A673 (cell line): ENCODE measurements around the gene SOBP. TPM values are rescaled to one million over a fixed set of nuclear protein-coding genes. Genes with fewer than 3 reads are reported as not detected.

Experiments used
- BruUV-seq: library from RNA; stranded (reverse); fragments of 400-500 nt; replicated peaks from 2 replicates; lab custom pipeline; 2021; lab: Mats Ljungman, UMichigan
- CTCF ChIA-PET: fragments of 300-600 bp; sonication (Branson Sonifier 250); formaldehyde crosslinking; loops from one replicate; lab custom pipeline; 2022; ENCODE audit warnings: antibody characterized with exemption; lab: Charles Lee
- POLR2A ChIA-PET: fragments of 300-600 bp; sonication (Branson Sonifier 250); formaldehyde crosslinking; loops from one replicate; lab custom pipeline; 2022; ENCODE audit warnings: antibody characterized with exemption; ENCODE audit not compliant: low non-redundant PET; lab: Charles Lee
- DNase-seq: peaks from one replicate; pipeline ENCODE4 v3.0.0-alpha.2; 2015; ENCODE audit warnings: low spot score
- H3K27ac ChIP-seq: fragments of 200-600 bp; sonication (generic); 2 replicates; pipeline ENCODE4 v1.5.1; 2016; ENCODE audit warnings: mixed run types, low read depth, mild to moderate bottlenecking, mixed read lengths, antibody characterized with exemption, low read length; ENCODE audit not compliant: poor library complexity, severe bottlenecking
- H3K27me3 ChIP-seq: fragments of 200-600 bp; sonication (generic); replicated peaks from 2 replicates; pipeline ENCODE4 v1.6.1; 2017; ENCODE audit warnings: mixed run types, low read depth, mild to moderate bottlenecking, mixed read lengths, antibody characterized with exemption, low read length; ENCODE audit not compliant: insufficient read depth, poor library complexity
- H3K36me3 ChIP-seq: fragments of 200-600 bp; sonication (generic); 2 replicates; pipeline ENCODE4 v1.6.1; 2016; ENCODE audit warnings: mixed run types, mild to moderate bottlenecking, mixed read lengths, antibody characterized with exemption, low read length; ENCODE audit not compliant: insufficient read depth, poor library complexity, severe bottlenecking
- H3K4me1 ChIP-seq: fragments of 200-600 bp; sonication (generic); 2 replicates; pipeline ENCODE4 v1.6.1; 2017; ENCODE audit warnings: mixed run types, mild to moderate bottlenecking, mixed read lengths, antibody characterized with exemption, low read length; ENCODE audit not compliant: insufficient read depth, poor library complexity, severe bottlenecking
- H3K4me3 ChIP-seq: fragments of 200-600 bp; sonication (generic); 2 replicates; pipeline ENCODE4 v1.5.1; 2016; ENCODE audit warnings: low read depth, mixed run types, mild to moderate bottlenecking, mixed read lengths, low read length; ENCODE audit not compliant: poor library complexity, severe bottlenecking
- H3K9me3 ChIP-seq: fragments of 200-600 bp; sonication (generic); 2 replicates; pipeline ENCODE4 v1.6.1; 2016; ENCODE audit warnings: mixed run types, low read depth, mild to moderate bottlenecking, mixed read lengths, antibody characterized with exemption, low read length; ENCODE audit not compliant: poor library complexity, severe bottlenecking
- EZH2 ChIP-seq: fragments of 200-600 bp; sonication (generic); IDR thresholded peaks from 2 replicates; pipeline ENCODE4 v1.6.1; 2017; ENCODE audit warnings: borderline replicate concordance, low read depth, mild to moderate bottlenecking, mixed read lengths, antibody characterized with exemption, low read length; ENCODE audit not compliant: poor library complexity, severe bottlenecking
- intact Hi-C: fragments of 100-400 bp; cut with micrococcal nuclease; formaldehyde crosslinking; loops from one replicate; pipeline ENCODE4 v1.10.0; 2022; ENCODE audit not compliant: unreplicated experiment
- total RNA-seq: library from RNA; stranded (reverse); gene quantifications from 2 replicates; pipeline ENCODE4 v1.2.3, GENCODE V29; 2021
- TF ChIP-seq, protein P1 (sequence below): fragments of 300-800, 200-600 bp; sonication (generic); conservative IDR thresholded peaks from 2 replicates; pipeline ENCODE4 v1.5.1; 2017; ENCODE audit warnings: low read depth, mild to moderate bottlenecking, antibody characterized with exemption, low read length, moderate library complexity, mixed read lengths

SOBP gene
- total RNA-seq, 1 experiment from 2014 or later: 3.3 TPM

DNA sequence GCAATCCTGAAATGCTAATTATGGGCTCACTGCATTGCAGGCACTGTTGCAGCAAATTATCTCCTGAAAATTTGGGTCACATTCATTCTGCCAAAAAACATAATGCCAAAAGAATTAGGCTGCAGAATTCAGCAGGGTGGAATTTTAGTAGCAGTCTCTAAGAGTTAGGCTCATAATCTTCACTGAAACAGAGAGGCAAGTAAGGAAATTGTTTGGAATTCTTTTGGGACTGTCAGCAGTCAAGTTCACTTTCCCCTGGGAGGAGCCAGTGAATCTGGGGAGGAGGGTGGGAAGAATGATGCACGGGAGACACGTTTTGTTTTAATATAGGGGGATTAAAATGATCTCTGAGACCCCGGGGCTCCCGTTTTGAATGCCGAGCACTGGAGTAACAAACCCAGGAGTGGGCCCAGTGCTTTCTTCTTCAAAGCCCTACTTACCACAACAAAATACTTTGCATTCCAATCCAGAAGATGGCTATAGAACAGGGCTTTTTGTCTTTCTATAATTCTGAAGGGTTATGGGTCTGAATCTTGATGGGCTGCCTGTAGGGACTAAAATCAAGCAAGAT lies 44.7 kb downstream of the SOBP start:
- TF ChIP-seq EZH2: no peak
- TF ChIP-seq, protein P1, sequence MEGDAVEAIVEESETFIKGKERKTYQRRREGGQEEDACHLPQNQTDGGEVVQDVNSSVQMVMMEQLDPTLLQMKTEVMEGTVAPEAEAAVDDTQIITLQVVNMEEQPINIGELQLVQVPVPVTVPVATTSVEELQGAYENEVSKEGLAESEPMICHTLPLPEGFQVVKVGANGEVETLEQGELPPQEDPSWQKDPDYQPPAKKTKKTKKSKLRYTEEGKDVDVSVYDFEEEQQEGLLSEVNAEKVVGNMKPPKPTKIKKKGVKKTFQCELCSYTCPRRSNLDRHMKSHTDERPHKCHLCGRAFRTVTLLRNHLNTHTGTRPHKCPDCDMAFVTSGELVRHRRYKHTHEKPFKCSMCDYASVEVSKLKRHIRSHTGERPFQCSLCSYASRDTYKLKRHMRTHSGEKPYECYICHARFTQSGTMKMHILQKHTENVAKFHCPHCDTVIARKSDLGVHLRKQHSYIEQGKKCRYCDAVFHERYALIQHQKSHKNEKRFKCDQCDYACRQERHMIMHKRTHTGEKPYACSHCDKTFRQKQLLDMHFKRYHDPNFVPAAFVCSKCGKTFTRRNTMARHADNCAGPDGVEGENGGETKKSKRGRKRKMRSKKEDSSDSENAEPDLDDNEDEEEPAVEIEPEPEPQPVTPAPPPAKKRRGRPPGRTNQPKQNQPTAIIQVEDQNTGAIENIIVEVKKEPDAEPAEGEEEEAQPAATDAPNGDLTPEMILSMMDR: no peak
- H3K4me3 ChIP-seq: no peak overlapping the region
- intact Hi-C loops: no loop called here
- no peaks in the 10 kb centered on the region for H3K4me1 ChIP-seq
- no peaks in the 10 kb centered on the region for H3K9me3 ChIP-seq
- no peak for DNase-seq
- H3K36me3 ChIP-seq: no peaks in the 10 kb centered on the region
- ChIA-PET POLR2A (no interaction called here), CTCF (no interaction called here)
- no peak overlapping the region for H3K27ac ChIP-seq
- H3K27me3 ChIP-seq: no peaks in the 10 kb centered on the region
- BruUV-seq: no TSS peak

DNA sequence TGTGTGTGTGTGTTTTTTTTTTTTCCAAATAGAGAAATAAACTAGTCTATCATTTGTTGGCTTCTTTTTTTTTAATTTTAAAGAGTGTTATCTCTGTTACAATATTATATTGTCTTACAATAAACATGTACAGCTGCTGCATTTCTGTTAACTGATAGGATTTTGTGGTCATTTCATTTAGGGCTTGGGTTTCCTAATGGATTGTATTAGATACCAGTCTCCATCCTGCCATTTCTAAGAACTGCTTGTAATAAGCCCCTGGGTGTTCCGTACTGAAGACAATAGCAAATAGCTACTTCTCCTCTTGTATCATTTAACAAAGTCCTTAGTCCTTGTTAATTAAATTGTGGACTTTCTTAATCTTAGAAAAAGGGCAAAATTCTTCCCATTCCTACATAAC lies 45.7 kb downstream of the SOBP start:
- ChIA-PET POLR2A (no interaction called here), CTCF (no interaction called here)
- Histone ChIP-seq H3K4me1 (no peaks in the 10 kb centered on the region), H3K27ac (no peak overlapping the region), H3K4me3 (no peak overlapping the region), H3K27me3 (no peaks in the 10 kb centered on the region), H3K36me3 (no peaks in the 10 kb centered on the region), H3K9me3 (no peaks in the 10 kb centered on the region)
- no TSS peak for BruUV-seq
- intact Hi-C loops: no loop called here
- TF ChIP-seq, protein P1: no peak
- TF ChIP-seq EZH2: no peak
- DNase-seq: no peak

GRCh38 chr6:107536180-107536961 lies 46.5 kb downstream of the SOBP start:
- intact Hi-C loops: no loop called here
- Histone ChIP-seq H3K4me3 (no peak overlapping the region), H3K4me1 (no peaks in the 10 kb centered on the region), H3K27ac (no peak overlapping the region), H3K9me3 (no peaks in the 10 kb centered on the region), H3K27me3 (no peaks in the 10 kb centered on the region), H3K36me3 (no peaks in the 10 kb centered on the region)
- TF ChIP-seq, protein P1: no peak
- TF ChIP-seq EZH2: no peak
- BruUV-seq: no TSS peak
- POLR2A ChIA-PET: no interaction called here
- DNase-seq: no peak
- CTCF ChIA-PET: no interaction called here
